ENCODE data around the gene SMIM41.

- TF ChIP-seq SIN3A (IDR thresholded peaks at IDR 0.05; ENCODE audit: borderline replicate concordance, insufficient read depth, low read length): no peak
- TF ChIP-seq POLR2AphosphoS5 (IDR thresholded peaks at IDR 0.05; ENCODE audit: low read depth, low read length): no peak
Measured at GRCh38 chr12:52052468-52053186, 26.9 kb upstream of the SMIM41 start.

Data from PFSK-1 (cell line).